ENCODE data around the gene TMEM248.
A peak's percentile ranks its signal among the peaks of the same experiment; 100 is the strongest.
"Not testable (repeated sequence)": the region's sequence is repeated elsewhere in the genome, so short reads cannot be mapped to it uniquely, and the experiment has no call there.

TMEM248 gene

DNA sequence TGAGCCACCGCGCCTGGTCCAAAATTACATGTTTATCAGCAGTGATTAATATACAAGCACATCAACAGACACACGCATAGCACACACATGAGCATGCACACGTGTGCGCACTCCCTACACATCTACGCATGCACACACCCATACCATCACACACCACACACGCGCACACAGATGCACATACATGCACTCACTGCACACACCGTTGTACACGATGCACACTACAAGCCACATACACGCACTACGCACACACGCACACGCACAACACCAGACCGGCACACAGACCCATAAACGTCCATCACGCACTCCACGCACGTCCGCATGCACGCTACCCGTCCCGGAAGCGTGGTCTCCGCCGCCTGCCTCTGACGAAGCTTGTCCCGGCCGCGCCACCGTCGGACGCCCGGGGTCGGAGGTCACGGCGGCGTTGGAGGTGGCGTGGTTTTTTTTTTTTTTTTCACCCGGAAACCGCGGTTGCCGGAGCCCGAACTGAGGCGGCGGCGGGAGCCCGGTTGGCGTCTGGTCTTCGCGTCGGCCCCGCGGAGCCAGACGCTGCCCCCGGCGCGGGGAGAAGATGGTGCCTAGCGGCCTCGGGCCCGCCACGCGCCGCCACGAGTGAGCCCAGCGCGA, at the start of gene TMEM248:
Gene TMEM248, plus strand, starts transcription at position 457 of the 627 bp plus-strand sequence. CDS start 20,641 bp downstream, outside the sequence.
- no peak for TF ChIP-seq CTCF (IDR thresholded peaks at IDR 0.05; ENCODE audit: insufficient read depth, missing control alignments)
- FAIRE-seq = no peak
- DNase-seq (ENCODE audit: insufficient read length, low spot score) = peak; percentile 73

GRCh38 chr7:66873476-66873875, 47.5 kb upstream of the TMEM248 start:
- DNase-seq (ENCODE audit: insufficient read length, low spot score) (no peak), FAIRE-seq (no peak)
- no peak for TF ChIP-seq CTCF (IDR thresholded peaks at IDR 0.05; ENCODE audit: insufficient read depth, missing control alignments)

DNA sequence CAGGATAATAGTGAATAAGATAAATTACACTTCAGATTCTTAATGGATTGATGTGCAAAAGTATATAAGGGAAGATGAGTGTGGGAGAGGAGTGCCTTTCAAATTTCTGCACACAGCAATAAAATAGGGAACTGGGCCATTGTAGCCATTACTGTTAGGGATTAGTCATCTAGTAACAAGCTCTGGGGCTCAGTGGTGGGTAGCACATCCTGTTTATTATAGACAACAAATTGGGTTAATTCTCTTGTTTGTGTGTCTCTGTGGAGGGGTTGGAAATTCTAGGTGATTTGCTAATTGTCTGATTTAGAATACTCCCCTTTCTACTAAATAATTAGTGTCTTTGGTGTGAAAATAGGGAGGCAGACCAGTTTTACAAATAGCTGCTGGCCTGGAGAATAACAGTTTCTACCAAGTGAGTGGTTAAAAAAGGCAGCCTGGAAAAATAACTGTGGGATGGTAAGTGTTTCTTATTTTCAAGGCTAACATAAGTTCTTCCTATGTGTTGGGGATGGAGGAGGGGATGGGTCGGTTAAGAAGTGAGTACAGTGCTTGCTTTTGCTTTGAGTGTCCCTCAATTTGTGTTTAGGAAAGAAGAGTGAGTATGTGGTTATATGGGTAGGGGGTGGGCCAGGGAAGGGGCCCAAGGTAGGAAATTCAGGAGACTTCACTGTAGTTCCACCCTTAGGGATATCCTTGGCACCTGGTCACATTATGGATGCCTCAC, 43.3 kb upstream of the TMEM248 start:
- DNase-seq (ENCODE audit: insufficient read length, low spot score) (no peak), FAIRE-seq (no peak)
- TF ChIP-seq CTCF (IDR thresholded peaks at IDR 0.05; ENCODE audit: insufficient read depth, missing control alignments) = no peak

DNA sequence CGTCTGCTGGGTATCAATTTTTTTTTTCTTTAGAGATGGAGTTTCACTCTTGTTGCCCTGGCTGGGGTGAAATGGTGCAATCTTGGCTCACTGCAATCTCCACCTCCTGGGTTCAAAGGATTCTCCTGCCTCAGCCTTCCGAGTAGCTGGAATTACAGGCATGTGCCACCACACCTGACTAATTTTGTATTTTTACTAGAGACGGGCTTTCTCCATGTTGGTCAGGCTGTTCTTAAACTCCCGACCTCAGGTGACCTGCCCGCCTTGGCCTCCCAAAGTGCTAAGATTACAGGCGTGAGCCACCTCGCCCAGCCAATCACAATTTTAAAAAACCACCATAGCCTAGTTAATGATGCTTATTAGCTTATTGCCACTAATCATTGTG, 42.7 kb upstream of the TMEM248 start:
- not testable (repeated sequence) for FAIRE-seq; DNase-seq (ENCODE audit: insufficient read length, low spot score)

DNA sequence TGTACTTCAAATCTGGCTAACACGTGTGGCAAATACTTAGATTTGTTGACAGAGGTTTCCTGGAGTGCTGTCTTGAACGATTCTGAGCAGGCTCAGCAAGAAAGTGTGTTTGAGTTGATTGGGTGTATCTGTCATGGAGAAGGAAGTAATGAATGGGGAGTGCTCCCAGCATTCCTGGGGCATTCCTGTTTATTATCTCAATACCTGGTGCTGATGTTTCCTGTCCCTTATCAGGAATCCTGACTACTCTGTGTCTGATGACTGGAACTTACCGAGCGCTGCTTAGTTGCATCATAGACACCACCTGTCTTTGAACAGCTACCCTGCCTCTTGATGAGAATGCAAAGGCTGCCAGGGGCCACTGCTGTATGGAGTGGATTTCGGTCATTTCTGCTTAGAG, 41.0 kb upstream of the TMEM248 start:
- DNase-seq (ENCODE audit: insufficient read length, low spot score) (no peak), FAIRE-seq (no peak)
- no peak for TF ChIP-seq CTCF (IDR thresholded peaks at IDR 0.05; ENCODE audit: insufficient read depth, missing control alignments)

DNA sequence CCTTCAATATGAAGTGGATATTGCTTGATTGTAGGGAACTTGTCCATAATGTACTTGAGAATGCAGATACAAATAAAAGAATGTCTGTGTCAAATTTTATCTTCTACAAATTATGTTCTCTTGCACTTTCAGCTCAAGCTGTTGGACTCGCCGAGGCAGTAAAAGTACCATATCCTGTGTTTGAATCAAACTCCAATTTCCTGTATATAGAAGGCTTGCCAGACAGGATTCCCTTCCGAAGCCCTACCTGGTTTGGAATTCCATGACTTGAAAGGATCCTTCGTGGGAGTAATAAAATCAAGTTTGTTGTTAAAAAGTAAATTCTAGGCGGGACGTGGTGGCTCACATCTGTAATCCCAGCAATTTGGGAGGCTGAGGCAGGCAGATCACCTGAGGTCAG, 40.4 kb upstream of the TMEM248 start:
- DNase-seq (ENCODE audit: insufficient read length, low spot score); FAIRE-seq: not testable (repeated sequence)

- no peak for FAIRE-seq
- DNase-seq (ENCODE audit: insufficient read length, low spot score) = no peak
Measured at GRCh38 chr7:66883716-66884115, 37.3 kb upstream of the TMEM248 start.

DNA sequence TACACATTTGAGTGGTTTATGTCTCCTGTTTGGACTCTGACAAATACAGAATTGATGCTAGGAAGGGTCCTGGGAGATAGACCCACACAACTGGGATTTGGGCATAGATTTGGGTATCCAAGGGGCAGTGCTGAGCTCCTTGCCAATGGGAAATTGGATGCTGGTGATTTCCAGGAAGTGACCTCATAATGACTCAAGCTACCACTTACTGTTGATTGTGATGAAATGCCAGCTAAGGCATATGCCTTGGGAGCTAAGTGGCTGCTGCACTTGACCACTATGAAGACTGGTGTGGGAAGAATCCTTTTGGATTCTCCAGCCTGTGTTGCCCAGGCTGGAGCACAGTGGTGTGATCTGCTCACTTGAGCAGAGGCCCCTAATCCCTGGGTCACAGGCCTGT, 36.5 kb upstream of the TMEM248 start:
- FAIRE-seq; DNase-seq (ENCODE audit: insufficient read length, low spot score): not testable (repeated sequence)

More at GRCh38 chr7:66883716-66884115, 37.3 kb upstream of the TMEM248 start:
- TF ChIP-seq CTCF (IDR thresholded peaks at IDR 0.05; ENCODE audit: insufficient read depth, missing control alignments) = no peak
